MV-4-11 (cell line): ENCODE measurements around the gene FHL2.
"Not testable (repeated sequence)": the region's sequence is repeated elsewhere in the genome, so short reads cannot be mapped to it uniquely, and the experiment has no call there.

Experiments used
- DNase-seq: peaks from one replicate; lab custom pipeline; 2025; lab: John Stamatoyannopoulos, UW

The FHL2 gene

GRCh38 chr2:105338020-105338385 is 60.8 kb downstream of the FHL2 start:
- no peak for DNase-seq

GRCh38 chr2:105337122-105338019 is 61.5 kb downstream of the FHL2 start, which contains the start of gene C2orf49:
TSS of gene C2orf49 (plus strand) at chr2:105337540. CDS start at chr2:105337588, 48 bp downstream.
- DNase-seq = peak; percentile 82

- no peak for DNase-seq
These were observed 62.1 kb downstream of the FHL2 start for GRCh38 chr2:105336786-105337121.

GRCh38 chr2:105335469-105335868 is 63.4 kb downstream of the FHL2 start:
- DNase-seq = no peak

- no peak for DNase-seq
These were observed 64.6 kb downstream of the FHL2 start for GRCh38 chr2:105334211-105334610.

GRCh38 chr2:105330681-105331375 is 68.0 kb downstream of the FHL2 start:
- no peak for DNase-seq

- DNase-seq = peak; percentile 7
These were observed 69.0 kb downstream of the FHL2 start, which contains the start of gene TGFBRAP1 for GRCh38 chr2:105329561-105330495. TSS of gene TGFBRAP1 (minus strand) at chr2:105329735. CDS start at chr2:105308301, 21,434 bp downstream.

- no peak for DNase-seq
These were observed 69.7 kb downstream of the FHL2 start for GRCh38 chr2:105329197-105329554.

- DNase-seq = no peak
These were observed 70.3 kb downstream of the FHL2 start for GRCh38 chr2:105328281-105329196.

- DNase-seq = no peak
These were observed 71.2 kb downstream of the FHL2 start for GRCh38 chr2:105327690-105328089.

GRCh38 chr2:105327271-105327670 is 71.6 kb downstream of the FHL2 start:
- DNase-seq = not testable (repeated sequence)

GRCh38 chr2:105325389-105325963 is 73.4 kb downstream of the FHL2 start:
- DNase-seq = peak; percentile 15

GRCh38 chr2:105324732-105325131 is 74.1 kb downstream of the FHL2 start:
- no peak for DNase-seq

GRCh38 chr2:105324101-105324500 is 74.8 kb downstream of the FHL2 start:
- no peak for DNase-seq

GRCh38 chr2:105323111-105323510 is 75.7 kb downstream of the FHL2 start:
- no peak for DNase-seq

- DNase-seq = no peak
These were observed 76.8 kb downstream of the FHL2 start for GRCh38 chr2:105321875-105322646.

GRCh38 chr2:105320651-105321215 is 78.1 kb downstream of the FHL2 start:
- no peak for DNase-seq

- no peak for DNase-seq
These were observed 80.9 kb downstream of the FHL2 start for GRCh38 chr2:105317937-105318336.

GRCh38 chr2:105315314-105315713 is 83.5 kb downstream of the FHL2 start:
- DNase-seq = no peak

GRCh38 chr2:105313877-105314276 is 85.0 kb downstream of the FHL2 start:
- peak; percentile 73 for DNase-seq
